SK-N-SH treated with all-trans-retinoic acid at 6 μM for 48 hours (cell line): Measurements from ENCODE around the gene MEF2C.
A peak's percentile ranks its signal among the peaks of the same experiment; 100 is the strongest.

ENCODE experiments used
- ATAC-seq: fragments of 200-7000 bp; cut with Tn5 transposase; 3 replicates; pipeline ENCODE4 v1.9.1; 2020; ENCODE audit warnings: mild to moderate bottlenecking, moderate library complexity
- BACH2 ChIP-seq: fragments of 250-450 bp; sonication (Bioruptor Pico); IDR thresholded peaks from 2 replicates; pipeline ENCODE4 v1.9.0; 2021; ENCODE audit warnings: mild to moderate bottlenecking, borderline replicate concordance
- CSDC2 ChIP-seq: fragments of 250-450 bp; sonication (Bioruptor Pico); IDR thresholded peaks from 2 replicates; pipeline ENCODE4 v1.5.0; 2020; ENCODE audit warnings: mild to moderate bottlenecking, moderate library complexity
- CSRNP3 ChIP-seq: fragments of 250-450 bp; sonication (Bioruptor Pico); IDR thresholded peaks from 2 replicates; pipeline ENCODE4 v1.5.1; 2021; ENCODE audit warnings: mild to moderate bottlenecking, moderate library complexity
- ESRRG ChIP-seq: fragments of 250-450 bp; sonication (Bioruptor Pico); IDR thresholded peaks from 2 replicates; pipeline ENCODE4 v1.6.1; 2021; ENCODE audit warnings: mild to moderate bottlenecking
- GLIS3 ChIP-seq: fragments of 250-450 bp; sonication (Bioruptor Pico); IDR thresholded peaks from 2 replicates; pipeline ENCODE4 v1.5.0; 2020; ENCODE audit warnings: mild to moderate bottlenecking, moderate library complexity
- OSR1 ChIP-seq: fragments of 250-450 bp; sonication (Bioruptor Pico); IDR thresholded peaks from 2 replicates; pipeline ENCODE4 v1.8.0; 2022; ENCODE audit warnings: moderate library complexity, mild to moderate bottlenecking, inconsistent platforms
- PATZ1 ChIP-seq: fragments of 250-450 bp; sonication (Bioruptor Pico); IDR thresholded peaks from 2 replicates; pipeline ENCODE4 v1.8.0; 2020; ENCODE audit warnings: mild to moderate bottlenecking, moderate library complexity, borderline replicate concordance
- POU6F1 ChIP-seq: fragments of 250-450 bp; sonication (Bioruptor Pico); IDR thresholded peaks from 2 replicates; pipeline ENCODE4 v1.8.0; 2021; ENCODE audit warnings: low read depth, mild to moderate bottlenecking, moderate library complexity, borderline replicate concordance
- PPARA ChIP-seq: fragments of 250-450 bp; sonication (Bioruptor Pico); IDR thresholded peaks from 2 replicates; pipeline ENCODE4 v1.5.0; 2020; ENCODE audit warnings: mild to moderate bottlenecking, borderline replicate concordance
- RARB ChIP-seq: fragments of 250-450 bp; sonication (Bioruptor Pico); IDR thresholded peaks from 2 replicates; pipeline ENCODE4 v1.8.0; 2021; ENCODE audit warnings: mild to moderate bottlenecking, moderate library complexity
- TCF4 ChIP-seq: fragments of 250-450 bp; sonication (Bioruptor Pico); IDR thresholded peaks from 2 replicates; pipeline ENCODE4 v1.8.0; 2021; ENCODE audit warnings: mild to moderate bottlenecking, moderate library complexity, borderline replicate concordance
- TOX ChIP-seq: fragments of 250-450 bp; sonication (Bioruptor Pico); IDR thresholded peaks from 2 replicates; pipeline ENCODE4 v1.8.0; 2021; ENCODE audit warnings: mild to moderate bottlenecking, moderate library complexity, borderline replicate concordance
- TSHZ2 ChIP-seq: fragments of 250-450 bp; sonication (Bioruptor Pico); IDR thresholded peaks from 2 replicates; pipeline ENCODE4 v1.5.0; 2020; ENCODE audit warnings: mild to moderate bottlenecking, moderate library complexity
- ZC3H10 ChIP-seq: fragments of 250-450 bp; sonication (Bioruptor Pico); IDR thresholded peaks from 2 replicates; pipeline ENCODE4 v1.5.1; 2021; ENCODE audit warnings: mild to moderate bottlenecking, moderate library complexity
- ZFP3 ChIP-seq: fragments of 250-450 bp; sonication (Bioruptor Pico); IDR thresholded peaks from 2 replicates; pipeline ENCODE4 v1.5.0; 2020; ENCODE audit warnings: mild to moderate bottlenecking, moderate library complexity
- ZFP30 ChIP-seq: fragments of 450-650 bp; formaldehyde crosslinking; IDR thresholded peaks from 2 replicates; pipeline ENCODE4 v1.5.0; 2022; ENCODE audit warnings: mild to moderate bottlenecking, moderate library complexity
- ZNF565 ChIP-seq: fragments of 450-650 bp; formaldehyde crosslinking; conservative IDR thresholded peaks from 2 replicates; pipeline ENCODE4 v1.5.0; 2020; ENCODE audit warnings: low read depth, mild to moderate bottlenecking, moderate library complexity
- ZNF70 ChIP-seq: fragments of 450-650 bp; formaldehyde crosslinking; IDR thresholded peaks from 2 replicates; pipeline ENCODE4 v1.5.0; 2020; ENCODE audit warnings: mild to moderate bottlenecking, moderate library complexity
- ZNF8 ChIP-seq: fragments of 450-650 bp; formaldehyde crosslinking; IDR thresholded peaks from 2 replicates; pipeline ENCODE4 v1.5.0; 2020; ENCODE audit warnings: mild to moderate bottlenecking, moderate library complexity
- TF ChIP-seq, protein P1 (sequence below): fragments of 250-450 bp; sonication (Bioruptor Pico); IDR thresholded peaks from 2 replicates; pipeline ENCODE4 v1.5.1; 2020; ENCODE audit warnings: low read depth, mild to moderate bottlenecking, moderate library complexity

MEF2C gene

DNA sequence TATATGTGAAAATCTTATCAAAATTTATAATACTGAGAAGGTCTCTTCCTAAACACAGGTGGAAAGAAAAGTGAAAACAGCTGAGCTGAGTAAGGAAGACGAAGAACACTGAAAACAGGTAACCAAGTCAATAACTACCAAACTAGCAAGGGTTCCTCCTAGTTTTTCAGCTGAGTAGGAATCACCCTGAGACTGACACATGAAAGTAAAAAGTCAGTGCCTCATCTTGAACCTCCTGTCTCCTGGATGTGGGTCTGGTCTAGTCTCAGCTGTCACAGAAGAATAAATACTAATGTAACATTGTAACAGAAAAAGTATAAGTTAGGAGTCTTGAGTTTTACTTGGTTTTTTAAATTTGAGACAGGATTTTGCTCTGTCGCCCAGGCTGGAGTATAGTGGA lies 121.0 kb downstream of the MEF2C start:
- ATAC-seq = no peak; the same call in 2 of the 3 replicates

GRCh38 chr5:88761269-88761850 lies 121.6 kb downstream of the MEF2C start:
- peak; percentile 57 for ATAC-seq
- TF ChIP-seq PPARA (CRISPR knock-in tag) (no peak), BACH2 (CRISPR knock-in tag) (no peak), ZFP30 (no peak), OSR1 (CRISPR knock-in tag) (no peak), RARB (CRISPR knock-in tag) (no peak), ESRRG (CRISPR knock-in tag) (no peak), ZNF70 (CRISPR knock-in tag) (no peak), ZC3H10 (no peak), TCF4 (no peak), CSRNP3 (no peak), GLIS3 (CRISPR knock-in tag) (no peak), ZFP3 (CRISPR knock-in tag) (no peak)

More for the DNA sequence above, 121.0 kb downstream of the MEF2C start:
- TF ChIP-seq, protein P1, sequence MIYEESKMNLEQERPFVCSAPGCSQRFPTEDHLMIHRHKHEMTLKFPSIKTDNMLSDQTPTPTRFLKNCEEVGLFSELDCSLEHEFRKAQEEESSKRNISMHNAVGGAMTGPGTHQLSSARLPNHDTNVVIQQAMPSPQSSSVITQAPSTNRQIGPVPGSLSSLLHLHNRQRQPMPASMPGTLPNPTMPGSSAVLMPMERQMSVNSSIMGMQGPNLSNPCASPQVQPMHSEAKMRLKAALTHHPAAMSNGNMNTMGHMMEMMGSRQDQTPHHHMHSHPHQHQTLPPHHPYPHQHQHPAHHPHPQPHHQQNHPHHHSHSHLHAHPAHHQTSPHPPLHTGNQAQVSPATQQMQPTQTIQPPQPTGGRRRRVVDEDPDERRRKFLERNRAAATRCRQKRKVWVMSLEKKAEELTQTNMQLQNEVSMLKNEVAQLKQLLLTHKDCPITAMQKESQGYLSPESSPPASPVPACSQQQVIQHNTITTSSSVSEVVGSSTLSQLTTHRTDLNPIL (CRISPR knock-in tag) = no peak
- TF ChIP-seq POU6F1 (CRISPR knock-in tag) (no peak), CSRNP3 (no peak), ESRRG (CRISPR knock-in tag) (no peak), TSHZ2 (CRISPR knock-in tag) (no peak), ZNF70 (CRISPR knock-in tag) (no peak), ZC3H10 (no peak), TOX (CRISPR knock-in tag) (no peak), ZNF8 (CRISPR knock-in tag) (no peak), CSDC2 (CRISPR knock-in tag) (no peak), GLIS3 (CRISPR knock-in tag) (no peak), PATZ1 (no peak), ZNF565 (CRISPR knock-in tag) (no peak)
